ENCODE measurements around the gene FAM89A.
"Not testable (repeated sequence)": the region's sequence is repeated elsewhere in the genome, so short reads cannot be mapped to it uniquely, and the experiment has no call there.

FAM89A gene

GRCh38 chr1:231055271-231055670 lies 15.2 kb upstream of the FAM89A start:
- no peak for DNase-seq

- peak; percentile 16 to 44 for DNase-seq
Observed at GRCh38 chr1:231053493-231054162, 13.6 kb upstream of the FAM89A start.

GRCh38 chr1:231052777-231053176 lies 12.7 kb upstream of the FAM89A start:
- no peak for DNase-seq

- not testable (repeated sequence) for DNase-seq
Observed at GRCh38 chr1:231050932-231051331, 10.9 kb upstream of the FAM89A start.

- DNase-seq, result no peak
Observed at GRCh38 chr1:231050395-231050794, 10.3 kb upstream of the FAM89A start.

- DNase-seq, result no peak
Observed at GRCh38 chr1:231049121-231049979, 9.3 kb upstream of the FAM89A start.

- not testable (repeated sequence) for DNase-seq
Observed at GRCh38 chr1:231048419-231048818, 8.4 kb upstream of the FAM89A start.

GRCh38 chr1:231047529-231047928 lies 7.5 kb upstream of the FAM89A start:
- DNase-seq, result not testable (repeated sequence)

- no peak for DNase-seq
Observed at GRCh38 chr1:231046730-231047395, 6.8 kb upstream of the FAM89A start.

- DNase-seq, result not testable (repeated sequence)
Observed at GRCh38 chr1:231045921-231046729, 6.1 kb upstream of the FAM89A start.

GRCh38 chr1:231045286-231045685 lies 5.2 kb upstream of the FAM89A start:
- DNase-seq, result no peak

- no peak for DNase-seq
Observed at GRCh38 chr1:231044588-231044987, 4.5 kb upstream of the FAM89A start.

- DNase-seq, result no peak
Observed at GRCh38 chr1:231041719-231042261, 1.7 kb upstream of the FAM89A start.

DNA sequence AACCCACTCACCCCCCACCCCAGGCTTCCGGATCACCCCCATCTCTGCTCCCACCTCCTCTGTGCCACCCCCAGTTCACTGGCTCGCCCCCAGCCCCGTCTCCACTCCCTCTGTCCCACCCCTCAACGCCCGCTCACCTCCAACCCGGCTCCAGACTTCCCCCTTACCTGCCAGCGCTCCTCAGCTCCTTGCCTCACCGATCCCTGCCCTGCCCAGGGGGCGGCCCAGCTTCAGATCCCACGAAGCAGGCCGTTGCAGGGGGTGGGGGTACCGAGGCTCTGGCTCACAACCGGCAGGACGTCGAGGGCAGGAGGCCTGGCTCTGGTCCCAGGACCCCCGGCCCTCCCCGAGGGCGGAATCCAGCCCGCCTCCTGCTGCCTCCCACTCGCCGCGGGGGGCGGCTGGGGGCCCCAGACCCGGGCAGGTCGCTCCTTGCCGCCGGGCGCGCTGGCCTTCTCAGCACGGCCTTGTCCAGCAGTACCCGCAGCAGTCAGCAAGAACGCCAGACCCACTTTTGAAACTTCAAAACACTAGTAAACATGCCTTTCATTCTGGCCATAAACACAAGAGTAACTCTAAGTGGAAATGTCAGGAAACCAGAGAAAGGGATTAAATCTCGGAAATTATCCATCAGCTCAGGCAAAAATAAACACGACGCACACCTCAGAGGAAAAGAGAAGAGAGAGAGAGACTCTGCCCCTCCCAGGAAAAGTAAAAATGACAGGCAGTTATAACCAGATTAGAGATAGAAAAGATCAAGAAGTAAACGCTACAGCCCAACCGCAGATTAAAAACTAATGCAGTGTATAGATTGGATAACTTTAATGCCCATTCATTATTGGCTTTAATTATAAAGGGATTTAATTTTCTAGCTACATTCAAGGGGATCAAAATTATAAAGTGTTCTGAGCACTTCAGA lies 1.0 kb upstream of the FAM89A start:
- DNase-seq, result no peak

- peak in 1 of 2 donors; percentile 8 for DNase-seq
Observed at GRCh38 chr1:231039161-231040018, 664 bp downstream of the FAM89A start.

DNA sequence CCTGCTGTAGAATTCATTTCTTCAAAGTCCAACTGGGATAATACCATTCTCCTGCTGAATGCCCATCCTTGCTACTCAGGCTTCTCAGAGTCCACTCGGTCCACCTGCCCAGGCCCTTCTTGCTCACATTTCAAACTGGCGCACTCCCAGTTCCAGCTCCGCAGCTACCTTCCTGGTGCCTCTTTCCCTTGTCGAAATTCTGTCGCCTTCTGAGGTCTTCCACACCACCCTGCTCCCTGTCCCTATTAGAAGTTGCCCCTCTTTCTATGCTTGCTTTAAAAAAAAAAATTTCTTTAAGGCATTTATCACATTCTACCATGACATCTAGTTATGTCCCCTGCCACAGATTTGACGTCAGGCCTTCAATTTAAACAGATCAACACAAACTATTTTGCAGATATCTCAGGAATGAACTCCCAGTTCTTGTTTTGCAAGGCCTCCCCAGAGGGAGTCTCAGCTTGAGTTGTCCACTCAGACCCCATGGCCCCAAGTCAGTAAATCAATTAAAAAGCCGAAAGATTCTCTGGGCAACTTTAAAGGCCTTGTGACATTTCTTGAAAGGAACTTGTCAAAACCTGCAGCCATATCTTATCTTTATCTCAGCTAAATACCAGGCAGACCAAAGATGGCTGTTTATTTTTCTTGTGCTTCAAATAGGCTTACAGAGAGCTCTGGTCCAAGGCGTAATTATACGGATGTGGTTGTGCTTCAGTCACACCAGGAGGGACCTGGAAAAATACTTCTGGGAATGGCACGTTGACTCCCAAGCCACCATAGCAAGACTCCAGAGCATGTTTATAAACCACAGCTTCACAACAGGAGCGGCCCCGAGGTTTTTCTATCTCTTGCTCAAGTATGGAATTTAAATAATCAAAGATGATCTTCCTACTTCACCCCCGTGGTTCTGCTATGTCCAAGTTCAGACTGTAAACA lies 2.2 kb downstream of the FAM89A start:
- no peak for DNase-seq

DNA sequence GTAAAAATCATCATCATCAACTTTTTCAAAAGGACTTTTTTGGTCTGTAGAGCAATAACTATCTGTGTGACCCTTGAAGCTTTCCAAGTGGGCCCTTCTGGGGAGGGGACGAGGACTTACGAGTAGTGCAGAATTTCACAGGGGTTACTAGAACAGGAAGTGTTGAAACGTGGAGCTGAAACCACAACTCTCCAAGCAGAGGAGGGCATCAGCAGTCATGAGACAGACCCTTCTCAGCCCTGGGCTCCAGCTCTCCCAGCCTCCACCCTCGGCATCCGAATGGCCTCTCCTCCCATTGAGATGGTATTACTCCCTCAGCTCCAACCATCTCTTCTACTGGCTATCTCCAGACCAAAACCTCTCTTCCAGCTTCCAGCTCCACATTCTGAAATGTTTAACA lies 3.6 kb downstream of the FAM89A start:
- peak in 1 of 2 donors; percentile 14 for DNase-seq

DNA sequence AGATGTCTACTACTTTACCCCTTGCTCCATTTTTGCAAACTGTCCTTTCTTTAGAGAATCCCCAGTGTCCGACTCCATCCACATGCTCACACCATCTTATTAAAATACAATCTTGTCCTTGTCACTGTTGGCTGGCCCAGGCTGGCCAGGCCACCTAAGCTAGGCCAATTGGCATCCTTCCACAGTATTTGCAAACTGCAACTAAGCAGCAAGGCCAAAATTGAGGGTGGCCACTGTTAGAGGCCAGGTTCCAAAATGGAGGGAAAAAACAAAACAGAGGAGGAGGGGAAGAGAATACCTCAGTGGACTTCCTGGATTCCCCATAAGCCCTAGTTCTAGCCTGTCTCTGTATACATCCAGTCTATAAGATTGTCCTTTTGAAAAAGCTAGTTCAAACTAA lies 4.3 kb downstream of the FAM89A start:
- DNase-seq, result no peak

DNA sequence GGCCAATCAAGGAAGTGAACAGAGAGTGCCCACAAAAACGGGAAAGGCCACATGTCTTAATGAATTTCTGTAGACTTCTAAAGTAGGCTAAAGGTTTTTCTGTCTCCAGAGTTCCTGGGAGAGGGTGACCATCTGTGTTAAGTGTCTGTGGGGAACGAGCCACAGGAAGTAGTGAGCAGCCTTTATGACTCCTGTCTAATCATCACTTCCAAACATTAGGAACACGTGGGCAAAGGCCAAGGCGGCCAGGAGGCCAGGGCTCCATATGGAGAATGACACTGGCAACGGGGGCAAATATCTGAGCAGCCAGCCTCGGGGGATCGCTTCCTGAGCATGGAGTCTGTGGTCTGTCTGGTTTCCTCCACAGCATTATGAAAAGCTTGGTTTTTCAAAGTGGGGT lies 7.1 kb downstream of the FAM89A start:
- no peak for DNase-seq
